Measurements from ENCODE around the gene WBP2.

GRCh38 chr17:75814021-75814395, 41.1 kb downstream of the WBP2 start:
- TF ChIP-seq EZH2 (optimal IDR thresholded peaks at IDR 0.05; ENCODE audit: low read depth, low read length) = no peak
- TF ChIP-seq, protein P1, sequence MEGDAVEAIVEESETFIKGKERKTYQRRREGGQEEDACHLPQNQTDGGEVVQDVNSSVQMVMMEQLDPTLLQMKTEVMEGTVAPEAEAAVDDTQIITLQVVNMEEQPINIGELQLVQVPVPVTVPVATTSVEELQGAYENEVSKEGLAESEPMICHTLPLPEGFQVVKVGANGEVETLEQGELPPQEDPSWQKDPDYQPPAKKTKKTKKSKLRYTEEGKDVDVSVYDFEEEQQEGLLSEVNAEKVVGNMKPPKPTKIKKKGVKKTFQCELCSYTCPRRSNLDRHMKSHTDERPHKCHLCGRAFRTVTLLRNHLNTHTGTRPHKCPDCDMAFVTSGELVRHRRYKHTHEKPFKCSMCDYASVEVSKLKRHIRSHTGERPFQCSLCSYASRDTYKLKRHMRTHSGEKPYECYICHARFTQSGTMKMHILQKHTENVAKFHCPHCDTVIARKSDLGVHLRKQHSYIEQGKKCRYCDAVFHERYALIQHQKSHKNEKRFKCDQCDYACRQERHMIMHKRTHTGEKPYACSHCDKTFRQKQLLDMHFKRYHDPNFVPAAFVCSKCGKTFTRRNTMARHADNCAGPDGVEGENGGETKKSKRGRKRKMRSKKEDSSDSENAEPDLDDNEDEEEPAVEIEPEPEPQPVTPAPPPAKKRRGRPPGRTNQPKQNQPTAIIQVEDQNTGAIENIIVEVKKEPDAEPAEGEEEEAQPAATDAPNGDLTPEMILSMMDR (IDR thresholded peaks at IDR 0.05; ENCODE audit: low read length) = no peak
- TF ChIP-seq EZH2phosphoT487 (IDR thresholded peaks at IDR 0.05; ENCODE audit: low read length) = no peak

Measured in MM.1S (cell line).